Adipocyte (in vitro differentiated cells): ENCODE results near the gene GLCE.

ENCODE experiments used
- DNase-seq: peaks from one replicate; pipeline ENCODE4 v3.0.0-alpha.2; 2015; ENCODE audit warnings: low read depth
- H3K27me3 ChIP-seq: replicated peaks from 2 replicates; pipeline ENCODE4 v1.7.0; 2013; ENCODE audit warnings: mild to moderate bottlenecking, low read length, moderate library complexity; ENCODE audit not compliant: control insufficient read depth, insufficient read depth
- H3K36me3 ChIP-seq: 2 replicates; pipeline ENCODE4 v1.7.0; 2013; ENCODE audit warnings: low read length, mild to moderate bottlenecking, moderate library complexity; ENCODE audit not compliant: control insufficient read depth, insufficient read depth, severe bottlenecking
- H3K4me1 ChIP-seq: 2 replicates; pipeline ENCODE4 v1.7.0; 2013; ENCODE audit warnings: mild to moderate bottlenecking, low read length, moderate library complexity; ENCODE audit not compliant: control insufficient read depth, insufficient read depth
- H3K4me3 ChIP-seq: 2 replicates; pipeline ENCODE4 v1.7.0; 2013; ENCODE audit warnings: mild to moderate bottlenecking, low read length, moderate library complexity
- H3K9ac ChIP-seq: 2 replicates; pipeline ENCODE4 v1.7.0; 2013; ENCODE audit warnings: mild to moderate bottlenecking, low read length, moderate library complexity
- H3K9me3 ChIP-seq: 2 replicates; pipeline ENCODE4 v1.7.0; 2013; ENCODE audit warnings: mild to moderate bottlenecking, low read length, moderate library complexity; ENCODE audit not compliant: control insufficient read depth

The GLCE gene

GRCh38 chr15:69236505-69236904 is 76.1 kb downstream of the GLCE start:
- Histone ChIP-seq H3K36me3 (no peaks in the 10 kb centered on the region), H3K9ac (no peak overlapping the region), H3K9me3 (peaks cover 5% of the 10 kb centered on the region), H3K27me3 (no peaks in the 10 kb centered on the region), H3K4me3 (no peak overlapping the region), H3K4me1 (peaks cover 15% of the 10 kb centered on the region)
- no peak for DNase-seq

- H3K27me3 ChIP-seq = no peaks in the 10 kb centered on the region
- peaks cover 5% of the 10 kb centered on the region for H3K9me3 ChIP-seq
- no peak overlapping the region for H3K4me3 ChIP-seq
- no peaks in the 10 kb centered on the region for H3K36me3 ChIP-seq
- H3K4me1 ChIP-seq = peaks cover 13% of the 10 kb centered on the region
- H3K9ac ChIP-seq = no peak overlapping the region
- no peak for DNase-seq
Measured at GRCh38 chr15:69237718-69238117, 77.3 kb downstream of the GLCE start.

DNA sequence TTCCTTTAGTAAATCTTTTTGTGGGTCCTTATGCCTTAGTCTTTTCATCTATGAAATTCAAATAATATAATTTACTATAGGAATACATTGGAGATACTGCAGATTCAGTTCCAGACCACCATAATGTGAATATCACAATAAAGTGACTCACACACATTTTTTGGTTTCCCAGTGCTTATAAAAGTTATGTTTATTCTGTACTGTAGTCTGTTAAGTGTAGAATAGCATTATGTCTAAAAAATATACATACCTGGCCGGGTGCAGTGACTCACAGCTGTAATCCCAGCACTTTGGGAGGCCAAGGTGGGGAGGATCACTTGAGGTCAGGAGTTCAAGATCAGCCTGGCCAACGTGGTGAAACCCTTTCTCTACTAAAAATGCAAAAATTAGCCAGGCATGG is 84.4 kb downstream of the GLCE start:
- no peaks in the 10 kb centered on the region for H3K9me3 ChIP-seq
- peaks cover 13% of the 10 kb centered on the region for H3K4me1 ChIP-seq
- DNase-seq = no peak
- H3K36me3 ChIP-seq = no peaks in the 10 kb centered on the region
- H3K9ac ChIP-seq = no peak overlapping the region
- H3K4me3 ChIP-seq = no peak overlapping the region
- no peaks in the 10 kb centered on the region for H3K27me3 ChIP-seq

DNA sequence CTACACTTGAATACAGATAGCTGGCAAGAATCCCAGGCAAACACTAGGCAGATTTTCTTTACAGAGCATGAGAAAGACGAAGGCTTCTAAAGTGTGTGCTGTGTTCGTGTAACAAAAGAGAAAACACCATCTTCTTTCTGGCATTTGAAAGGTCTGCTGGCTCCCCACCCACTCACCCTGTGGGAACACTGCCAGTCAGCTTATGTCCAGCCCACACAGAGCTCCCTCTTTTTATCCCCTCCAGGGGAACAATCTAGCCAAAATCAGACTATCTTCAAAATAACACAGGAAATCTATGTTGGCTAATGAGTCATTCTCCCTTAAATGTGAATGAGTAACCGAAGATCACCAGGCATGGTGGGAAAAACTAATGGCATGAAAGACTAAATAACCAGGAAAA is 92.7 kb downstream of the GLCE start:
- Histone ChIP-seq H3K36me3 (peaks cover 7% of the 10 kb centered on the region), H3K4me1 (peaks cover 12% of the 10 kb centered on the region), H3K27me3 (no peaks in the 10 kb centered on the region), H3K4me3 (peak overlapping the region; percentile 51), H3K9me3 (no peaks in the 10 kb centered on the region), H3K9ac (no peak overlapping the region)
- peak; percentile 74 for DNase-seq

DNA sequence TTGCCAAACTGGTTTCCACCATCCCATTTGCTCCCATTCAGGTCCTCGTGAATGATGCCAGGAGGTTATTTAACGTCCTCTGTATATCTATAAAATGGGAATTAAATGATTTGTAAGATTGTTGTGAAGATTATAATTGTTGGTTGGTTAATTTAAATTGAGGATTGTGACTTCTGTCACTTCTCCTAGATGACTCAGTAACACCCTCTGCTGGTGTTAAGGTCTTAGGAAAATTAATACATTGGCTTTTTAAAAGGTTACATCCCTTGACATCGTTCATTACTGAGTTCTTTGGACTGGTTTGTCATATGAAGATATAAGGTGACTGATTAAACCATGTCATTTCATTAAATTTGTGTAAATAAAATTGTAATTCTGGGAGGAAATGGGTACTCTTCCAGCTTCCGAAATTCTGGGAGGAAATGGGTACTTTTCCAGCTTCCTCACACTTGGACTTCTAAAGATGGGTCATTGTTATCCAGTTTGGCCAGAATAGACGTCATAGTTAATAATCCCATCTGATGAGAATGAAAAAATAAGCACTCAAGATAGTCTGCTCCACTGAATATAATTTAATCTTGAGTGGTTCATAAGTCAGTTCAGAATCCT is 105.0 kb downstream of the GLCE start:
- Histone ChIP-seq H3K9ac (no peak overlapping the region), H3K27me3 (no peaks in the 10 kb centered on the region), H3K4me3 (no peak overlapping the region), H3K9me3 (no peaks in the 10 kb centered on the region), H3K4me1 (no peaks in the 10 kb centered on the region), H3K36me3 (peaks cover 8% of the 10 kb centered on the region)
- peak; percentile 40 for DNase-seq

GRCh38 chr15:69271217-69271616 is 110.8 kb downstream of the GLCE start:
- Histone ChIP-seq H3K4me1 (no peaks in the 10 kb centered on the region), H3K4me3 (no peak overlapping the region), H3K27me3 (no peaks in the 10 kb centered on the region), H3K9me3 (no peaks in the 10 kb centered on the region), H3K36me3 (peaks cover 8% of the 10 kb centered on the region), H3K9ac (no peak overlapping the region)
- no peak for DNase-seq

DNA sequence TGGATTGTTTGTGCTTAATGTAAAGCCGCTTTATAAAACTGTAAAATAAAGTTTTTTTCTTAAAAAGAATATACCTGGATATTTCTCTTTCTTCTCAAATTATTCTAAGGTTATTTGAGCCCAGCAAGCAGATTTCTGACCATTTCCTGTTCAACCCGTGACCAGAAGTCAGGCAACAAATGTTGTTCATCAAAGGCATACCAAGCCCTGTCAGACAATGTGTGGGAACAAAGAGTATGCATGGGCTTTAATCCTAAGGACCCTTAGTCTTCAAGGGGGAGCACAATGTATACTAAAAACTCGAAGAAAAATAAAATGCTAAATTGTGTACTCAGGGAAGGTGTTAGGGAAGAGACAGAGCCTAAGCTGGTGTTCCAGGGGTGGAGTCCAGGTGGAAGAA is 111.7 kb downstream of the GLCE start:
- H3K4me3 ChIP-seq = no peak overlapping the region
- no peaks in the 10 kb centered on the region for H3K4me1 ChIP-seq
- no peak for DNase-seq
- H3K9me3 ChIP-seq = no peaks in the 10 kb centered on the region
- H3K27me3 ChIP-seq = no peaks in the 10 kb centered on the region
- no peak overlapping the region for H3K9ac ChIP-seq
- peaks cover 8% of the 10 kb centered on the region for H3K36me3 ChIP-seq

- H3K36me3 ChIP-seq = peaks cover 8% of the 10 kb centered on the region
- no peak overlapping the region for H3K4me3 ChIP-seq
- H3K4me1 ChIP-seq = no peaks in the 10 kb centered on the region
Measured at GRCh38 chr15:69272891-69273290, 112.5 kb downstream of the GLCE start.

GRCh38 chr15:69275074-69275670 is 114.7 kb downstream of the GLCE start:
- no peaks in the 10 kb centered on the region for H3K4me1 ChIP-seq
- no peak for DNase-seq
- no peaks in the 10 kb centered on the region for H3K27me3 ChIP-seq
- no peak overlapping the region for H3K4me3 ChIP-seq
- no peaks in the 10 kb centered on the region for H3K36me3 ChIP-seq
- no peaks in the 10 kb centered on the region for H3K9me3 ChIP-seq
- H3K9ac ChIP-seq = no peak overlapping the region

More at GRCh38 chr15:69272891-69273290, 112.5 kb downstream of the GLCE start:
- no peak for DNase-seq
- Histone ChIP-seq H3K9me3 (no peaks in the 10 kb centered on the region), H3K9ac (no peak overlapping the region), H3K27me3 (no peaks in the 10 kb centered on the region)

GRCh38 chr15:69275933-69276560 is 115.6 kb downstream of the GLCE start:
- Histone ChIP-seq H3K4me1 (no peaks in the 10 kb centered on the region), H3K4me3 (no peak overlapping the region), H3K9ac (no peak overlapping the region), H3K36me3 (no peaks in the 10 kb centered on the region), H3K9me3 (no peaks in the 10 kb centered on the region), H3K27me3 (no peaks in the 10 kb centered on the region)
- no peak for DNase-seq

- H3K27me3 ChIP-seq = no peaks in the 10 kb centered on the region
- no peaks in the 10 kb centered on the region for H3K9me3 ChIP-seq
- H3K4me3 ChIP-seq = no peak overlapping the region
- DNase-seq = no peak
- H3K4me1 ChIP-seq = peaks cover 2% of the 10 kb centered on the region
- H3K36me3 ChIP-seq = no peaks in the 10 kb centered on the region
- H3K9ac ChIP-seq = no peak overlapping the region
Measured at GRCh38 chr15:69277316-69277715, 116.9 kb downstream of the GLCE start.
